KMS-11 (cell line): Measurements from ENCODE around the gene DVL1.
A peak's percentile ranks its signal among the peaks of the same experiment; 100 is the strongest.

ENCODE experiments used
- H2AFZ ChIP-seq: fragments of 200-600 bp; sonication (generic); 2 replicates; pipeline ENCODE4 v1.6.1; 2016; ENCODE audit warnings: antibody characterized with exemption, mixed run types, low read depth
- H3K27ac ChIP-seq: fragments of 200-600 bp; sonication (generic); 2 replicates; pipeline ENCODE4 v1.6.1; 2016; ENCODE audit warnings: mild to moderate bottlenecking, mixed run types
- H3K27me3 ChIP-seq: fragments of 200-600 bp; sonication (generic); 2 replicates; pipeline ENCODE4 v1.6.1; 2017; ENCODE audit warnings: mild to moderate bottlenecking, low read depth, mixed run types, moderate library complexity; ENCODE audit not compliant: insufficient read depth
- H3K36me3 ChIP-seq: fragments of 200-600 bp; sonication (generic); 2 replicates; pipeline ENCODE4 v1.6.1; 2017; ENCODE audit warnings: mild to moderate bottlenecking, mixed run types; ENCODE audit not compliant: insufficient read depth
- H3K4me1 ChIP-seq: fragments of 200-600 bp; sonication (generic); 2 replicates; pipeline ENCODE4 v1.6.1; 2016; ENCODE audit warnings: mild to moderate bottlenecking, low read depth, mixed run types; ENCODE audit not compliant: poor library complexity, severe bottlenecking
- H3K4me2 ChIP-seq: fragments of 200-600 bp; sonication (generic); 2 replicates; pipeline ENCODE4 v1.7.0; 2016; ENCODE audit warnings: mild to moderate bottlenecking, mixed run types
- H3K4me3 ChIP-seq: fragments of 200-600 bp; sonication (generic); IDR thresholded peaks from 2 replicates; pipeline ENCODE4 v1.6.1; 2017; ENCODE audit warnings: low read depth, low read length, mixed read lengths; ENCODE audit not compliant: insufficient read depth
- H3K79me2 ChIP-seq: fragments of 200-600 bp; sonication (generic); 2 replicates; pipeline ENCODE4 v1.6.1; 2016; ENCODE audit warnings: low read depth, mixed run types; ENCODE audit not compliant: insufficient read depth
- H3K9ac ChIP-seq: fragments of 200-600 bp; sonication (generic); 2 replicates; pipeline ENCODE4 v1.6.1; 2016; ENCODE audit warnings: mild to moderate bottlenecking, mixed run types
- H4K20me1 ChIP-seq: fragments of 200-600 bp; sonication (generic); 2 replicates; pipeline ENCODE4 v1.6.1; 2016; ENCODE audit warnings: mild to moderate bottlenecking, mixed run types; ENCODE audit not compliant: insufficient read depth
- CTCF ChIP-seq: fragments of 200-600 bp; sonication (generic); conservative IDR thresholded peaks from 2 replicates; pipeline ENCODE4 v1.6.1; 2017; ENCODE audit warnings: low read depth, mild to moderate bottlenecking, antibody characterized with exemption, low read length, moderate library complexity, mixed read lengths

Gene DVL1

DNA sequence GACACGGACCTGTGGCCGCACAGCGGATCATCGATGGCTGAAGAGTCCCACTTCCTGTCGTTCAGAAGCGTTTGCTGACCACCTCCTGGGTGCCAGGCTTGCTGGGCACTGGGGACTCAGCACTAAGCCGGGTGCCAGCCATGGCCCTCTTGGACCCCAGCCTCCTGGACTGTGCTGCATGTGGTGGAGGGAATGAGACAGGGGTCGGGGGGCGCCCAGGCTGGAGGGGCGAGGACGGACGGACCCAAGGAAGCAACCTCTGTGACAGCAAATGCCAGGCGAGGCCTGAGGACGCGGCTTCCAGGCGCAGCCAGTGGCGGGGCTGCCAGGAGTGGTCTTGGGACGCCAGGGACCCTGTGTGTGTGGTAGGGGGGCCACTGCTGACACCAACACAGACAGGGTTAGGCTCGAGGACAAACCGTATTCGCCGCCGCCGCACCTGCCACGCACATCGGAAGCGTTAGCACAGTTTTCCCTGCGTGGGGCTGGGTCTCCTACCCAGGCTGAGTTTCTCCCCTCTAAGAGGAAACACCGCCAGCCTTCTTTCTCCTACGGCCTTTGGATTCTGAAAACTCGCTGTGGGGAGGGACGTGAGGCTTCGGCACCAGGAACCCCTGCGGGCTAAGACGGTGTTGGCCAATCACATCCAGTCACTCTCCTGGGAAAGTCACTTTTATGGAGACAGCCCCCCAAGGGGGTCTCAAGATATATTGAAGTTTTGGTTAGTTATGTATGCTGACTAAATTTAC is 12.2 kb upstream of the DVL1 start:
- Histone ChIP-seq H3K4me2 (no peak overlapping the region), H3K4me1 (peaks cover 14% of the 10 kb centered on the region)

GRCh38 chr1:1360506-1361169 is 11.4 kb upstream of the DVL1 start:
- H3K4me1 ChIP-seq = peaks cover 14% of the 10 kb centered on the region
- no peak overlapping the region for H3K4me2 ChIP-seq
- H3K27ac ChIP-seq = no peak overlapping the region
- H2AFZ ChIP-seq = no peak overlapping the region
- no peak overlapping the region for H3K9ac ChIP-seq
- H3K79me2 ChIP-seq = no peaks in the 10 kb centered on the region
- no peaks in the 10 kb centered on the region for H3K36me3 ChIP-seq
- no peak for TF ChIP-seq CTCF
- peaks cover 8% of the 10 kb centered on the region; the same call in 1 of the 2 replicates for H3K27me3 ChIP-seq
- no peak overlapping the region for H3K4me3 ChIP-seq
- no peaks in the 10 kb centered on the region for H4K20me1 ChIP-seq

More for the DNA sequence above, 12.2 kb upstream of the DVL1 start:
- no peak overlapping the region for H3K9ac ChIP-seq
- H4K20me1 ChIP-seq = no peaks in the 10 kb centered on the region
- H3K79me2 ChIP-seq = no peaks in the 10 kb centered on the region
- H3K4me3 ChIP-seq = no peak overlapping the region
- peaks cover 8% of the 10 kb centered on the region; the same call in 1 of the 2 replicates for H3K27me3 ChIP-seq
- no peaks in the 10 kb centered on the region for H3K36me3 ChIP-seq
- no peak for TF ChIP-seq CTCF
- no peak overlapping the region for H2AFZ ChIP-seq
- no peak overlapping the region for H3K27ac ChIP-seq

DNA sequence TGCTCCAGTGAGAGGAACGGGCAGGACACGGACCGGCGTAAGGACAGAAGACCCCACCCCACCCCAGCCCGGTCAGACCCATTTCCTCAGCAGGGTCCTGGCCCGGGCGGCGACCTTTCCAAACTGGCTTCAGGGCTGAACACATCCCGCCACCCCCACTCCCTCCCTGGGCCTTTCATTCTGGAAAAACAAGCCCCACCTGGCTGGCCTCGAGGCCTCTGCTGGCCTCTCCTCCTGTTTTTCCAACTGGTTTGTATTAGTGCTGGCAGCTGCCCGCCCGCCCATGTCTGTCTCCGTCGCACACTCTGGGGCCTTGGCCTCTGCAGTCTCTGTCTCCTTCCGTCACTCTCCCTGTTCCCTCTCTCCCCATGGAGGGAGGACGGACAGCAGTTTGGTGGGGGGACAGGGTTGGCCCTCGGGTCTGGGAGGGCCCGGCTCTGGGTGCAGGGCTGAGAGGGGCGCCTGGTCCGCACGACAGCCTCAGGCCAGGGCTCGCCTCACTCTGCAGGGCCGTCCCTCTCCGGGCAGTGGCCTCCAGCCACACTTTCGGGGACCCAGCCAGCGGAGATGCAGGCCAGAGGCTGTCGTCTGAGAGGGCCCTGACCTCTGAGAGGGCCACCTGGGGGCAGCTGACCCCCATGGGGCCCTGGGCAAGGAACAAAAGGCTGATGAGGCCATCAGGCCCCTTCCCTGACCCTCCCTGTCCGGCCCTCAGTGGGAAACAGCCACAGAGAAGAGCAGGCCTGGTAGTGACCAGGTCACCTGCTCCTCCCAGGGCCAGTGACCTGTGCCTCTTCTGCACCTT is 10.6 kb upstream of the DVL1 start:
- H4K20me1 ChIP-seq = no peaks in the 10 kb centered on the region
- H3K27me3 ChIP-seq = peaks cover 8% of the 10 kb centered on the region; the same call in 1 of the 2 replicates
- TF ChIP-seq CTCF = no peak
- H2AFZ ChIP-seq = no peak overlapping the region
- H3K79me2 ChIP-seq = no peaks in the 10 kb centered on the region
- H3K4me1 ChIP-seq = peaks cover 14% of the 10 kb centered on the region
- no peak overlapping the region for H3K27ac ChIP-seq
- H3K4me3 ChIP-seq = no peak overlapping the region
- no peak overlapping the region for H3K9ac ChIP-seq
- peak overlapping the region; percentile 9; the same call in 1 of the 2 replicates for H3K4me2 ChIP-seq
- H3K36me3 ChIP-seq = no peaks in the 10 kb centered on the region

DNA sequence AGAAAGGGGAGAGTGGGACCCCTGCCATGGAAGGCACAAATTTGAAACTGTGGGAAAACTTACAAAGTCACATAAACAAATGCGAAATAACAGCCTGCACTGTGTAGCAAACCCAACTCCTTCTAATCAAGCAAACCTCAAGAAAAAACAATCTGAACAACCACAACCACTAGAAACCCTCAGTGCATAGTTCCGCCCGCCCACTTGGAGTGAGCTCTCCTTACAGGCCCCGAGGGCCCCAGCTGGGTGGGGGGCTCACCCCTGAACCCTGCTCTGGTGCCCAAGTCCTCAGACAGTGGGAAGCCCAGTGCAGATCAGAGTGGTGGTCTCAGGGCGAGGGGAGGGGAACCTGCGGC is 10.1 kb upstream of the DVL1 start:
- H3K36me3 ChIP-seq = no peaks in the 10 kb centered on the region
- no peak for TF ChIP-seq CTCF
- H3K27me3 ChIP-seq = peaks cover 8% of the 10 kb centered on the region; the same call in 1 of the 2 replicates
- peak overlapping the region; percentile 9; the same call in 1 of the 2 replicates for H3K4me2 ChIP-seq
- no peaks in the 10 kb centered on the region for H4K20me1 ChIP-seq
- H3K4me3 ChIP-seq = no peak overlapping the region
- H2AFZ ChIP-seq = no peak overlapping the region
- H3K4me1 ChIP-seq = peaks cover 14% of the 10 kb centered on the region
- no peak overlapping the region for H3K27ac ChIP-seq
- H3K79me2 ChIP-seq = no peaks in the 10 kb centered on the region
- no peak overlapping the region for H3K9ac ChIP-seq
